Trophoblast cell (in vitro differentiated cells and primary cell): ENCODE results near the gene LDB2.
A peak's percentile ranks its signal among the peaks of the same experiment; 100 is the strongest.

Source experiments
- DNase-seq, 2 donors: peaks; one replicate each; pipeline ENCODE4 v3.0.0-alpha.2; 2016
- H2AFZ ChIP-seq: 2 replicates; pipeline ENCODE4 v1.6.1; 2013; ENCODE audit warnings: low read length, moderate library complexity, mild to moderate bottlenecking; ENCODE audit not compliant: insufficient read depth, poor library complexity
- H2AK5ac ChIP-seq: 2 replicates; pipeline ENCODE4 v1.6.1; 2013; ENCODE audit warnings: mild to moderate bottlenecking, low read length
- H2BK120ac ChIP-seq: 2 replicates; pipeline ENCODE4 v1.6.1; 2013; ENCODE audit warnings: low read length, mild to moderate bottlenecking, moderate library complexity; ENCODE audit not compliant: insufficient read depth, poor library complexity
- H2BK12ac ChIP-seq: 2 replicates; pipeline ENCODE4 v1.6.1; 2013; ENCODE audit warnings: mild to moderate bottlenecking, low read length, moderate library complexity
- H2BK5ac ChIP-seq: 2 replicates; pipeline ENCODE4 v1.6.1; 2013; ENCODE audit warnings: low read length, low read depth, moderate library complexity, mild to moderate bottlenecking; ENCODE audit not compliant: poor library complexity
- H3K14ac ChIP-seq: 2 replicates; pipeline ENCODE4 v1.6.1; 2013; ENCODE audit warnings: mild to moderate bottlenecking, low read length
- H3K18ac ChIP-seq: 2 replicates; pipeline ENCODE4 v1.6.1; 2013; ENCODE audit warnings: mild to moderate bottlenecking, low read length
- H3K23ac ChIP-seq: 2 replicates; pipeline ENCODE4 v1.6.1; 2013; ENCODE audit warnings: low read length
- H3K27ac ChIP-seq: 2 replicates; pipeline ENCODE4 v1.5.1; 2013; ENCODE audit warnings: low read depth, mild to moderate bottlenecking, inconsistent platforms, low read length, moderate library complexity
- H3K27me3 ChIP-seq: 2 replicates; pipeline ENCODE4 v1.6.1; 2013; ENCODE audit warnings: inconsistent platforms, mild to moderate bottlenecking, low read length, moderate library complexity; ENCODE audit not compliant: insufficient read depth
- H3K36me3 ChIP-seq, 2 experiments: 1 replicate in 1 of 2; 2 replicates in 1 of 2; pipeline ENCODE4 v1.6.1; 2013; ENCODE audit warnings: low read length in 2 of 2, mild to moderate bottlenecking in 2 of 2, moderate library complexity in 1 of 2; ENCODE audit not compliant: insufficient read depth in 2 of 2, control insufficient read depth in 1 of 2
- H3K4ac ChIP-seq: 2 replicates; pipeline ENCODE4 v1.6.1; 2013; ENCODE audit warnings: low read depth, mild to moderate bottlenecking, low read length, moderate library complexity
- H3K4me1 ChIP-seq, 2 experiments: 1 replicate in 1 of 2; 2 replicates in 1 of 2; pipeline ENCODE4 v1.6.1; 2013; ENCODE audit warnings: low read length in 2 of 2, mild to moderate bottlenecking in 2 of 2, moderate library complexity in 1 of 2; ENCODE audit not compliant: insufficient read depth in 2 of 2, control insufficient read depth in 1 of 2
- H3K4me2 ChIP-seq: 2 replicates; pipeline ENCODE4 v1.6.1; 2013; ENCODE audit warnings: inconsistent platforms, mild to moderate bottlenecking, low read length, moderate library complexity
- H3K4me3 ChIP-seq: 2 replicates; pipeline ENCODE4 v1.5.1; 2013; ENCODE audit warnings: mild to moderate bottlenecking, low read depth, low read length, inconsistent platforms
- H3K79me1 ChIP-seq: one replicate; pipeline ENCODE4 v1.6.1; 2013; ENCODE audit warnings: low read length
- H3K79me2 ChIP-seq: 2 replicates; pipeline ENCODE4 v1.6.1; 2013; ENCODE audit warnings: low read length, mild to moderate bottlenecking; ENCODE audit not compliant: control insufficient read depth, insufficient read depth, poor library complexity
- H3K9ac ChIP-seq: 2 replicates; pipeline ENCODE4 v1.6.1; 2013; ENCODE audit warnings: mild to moderate bottlenecking, low read length
- H3K9me3 ChIP-seq: 2 replicates; pipeline ENCODE4 v1.6.1; 2013; ENCODE audit warnings: low read depth, mild to moderate bottlenecking, control low read depth, inconsistent platforms, low read length; ENCODE audit not compliant: insufficient read depth
- H4K12ac ChIP-seq: 2 replicates; pipeline ENCODE4 v1.6.1; 2013; ENCODE audit warnings: low read depth, mild to moderate bottlenecking, low read length, moderate library complexity
- H4K8ac ChIP-seq: 2 replicates; pipeline ENCODE4 v1.6.1; 2013; ENCODE audit warnings: low read depth, mild to moderate bottlenecking, low read length, moderate library complexity
- H4K91ac ChIP-seq: one replicate; pipeline ENCODE4 v1.6.1; 2013; ENCODE audit warnings: low read depth, mild to moderate bottlenecking, low read length, moderate library complexity
- WGBS: extraction: QIAGEN DNeasy Blood & Tissue Kit; methylation state at CpG from one replicate; pipeline ENCODE4 v1.1.7; 2013; ENCODE audit warnings: missing lambda C conversion rate; ENCODE audit not compliant: insufficient read length, insufficient coverage; ENCODE audit errors: extremely low coverage; 5-methylcytosine and 5-hydroxymethylcytosine counted together

LDB2 gene

DNA sequence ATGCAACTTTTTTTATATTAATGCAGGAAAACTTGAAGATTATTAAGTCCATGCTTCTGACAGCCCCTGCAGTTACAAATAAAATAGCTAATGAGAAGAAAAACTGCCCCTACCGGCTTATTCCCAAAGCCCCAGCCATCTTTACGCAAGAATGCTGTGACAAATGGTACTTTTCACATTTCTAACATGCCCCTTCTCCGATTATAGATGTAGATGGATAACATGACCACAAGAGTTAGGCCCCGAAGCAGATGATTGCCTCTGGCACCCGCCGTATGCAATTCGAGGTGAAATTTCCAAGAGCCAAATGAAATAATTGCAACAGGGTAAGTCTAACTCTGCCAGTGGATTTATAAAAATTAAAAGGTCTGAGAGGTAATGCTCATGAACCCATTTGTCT, 352.8 kb downstream of the LDB2 start:
- Histone ChIP-seq H3K14ac (no peak overlapping the region), H3K36me3 (no peaks in the 10 kb centered on the region), H3K9ac (no peak overlapping the region), H4K91ac (no peak overlapping the region), H3K4me1 (peaks cover 8 to 9% of the 10 kb centered on the region in 2 experiments), H2BK120ac (no peak overlapping the region), H4K12ac (no peak overlapping the region), H4K8ac (no peak overlapping the region), H3K23ac (no peak overlapping the region), H2BK12ac (no peak overlapping the region), H3K4ac (no peak overlapping the region), H3K27me3 (no peaks in the 10 kb centered on the region), H2BK5ac (no peak overlapping the region), H3K4me2 (no peak overlapping the region), H3K18ac (no peak overlapping the region), H3K9me3 (no peaks in the 10 kb centered on the region), H2AFZ (no peak overlapping the region), H3K27ac (no peak overlapping the region), H3K79me1 (no peaks in the 10 kb centered on the region), H3K79me2 (no peaks in the 10 kb centered on the region), H3K4me3 (no peak overlapping the region), H2AK5ac (no peak overlapping the region)
- DNase-seq: peak; percentile 72 to 92
- WGBS: no CpG with 5 or more reads among the region's 7 CpGs

GRCh38 chr4:16544869-16545268, 353.6 kb downstream of the LDB2 start:
- Histone ChIP-seq H4K12ac (no peak overlapping the region), H3K14ac (no peak overlapping the region), H4K91ac (no peak overlapping the region), H3K79me2 (no peaks in the 10 kb centered on the region), H3K4me1 (peaks cover 8 to 9% of the 10 kb centered on the region in 2 experiments), H2BK5ac (no peak overlapping the region), H3K36me3 (no peaks in the 10 kb centered on the region), H3K9me3 (no peaks in the 10 kb centered on the region), H3K18ac (no peak overlapping the region), H3K79me1 (no peaks in the 10 kb centered on the region), H4K8ac (no peak overlapping the region), H2AK5ac (no peak overlapping the region), H3K4ac (no peak overlapping the region), H3K9ac (no peak overlapping the region), H3K27me3 (no peaks in the 10 kb centered on the region), H3K23ac (no peak overlapping the region), H2AFZ (no peak overlapping the region), H3K27ac (no peak overlapping the region), H2BK12ac (no peak overlapping the region), H3K4me3 (no peak overlapping the region), H2BK120ac (no peak overlapping the region), H3K4me2 (no peak overlapping the region)
- no CpG with 5 or more reads among the region's 6 CpGs for WGBS
- no peak for DNase-seq

DNA sequence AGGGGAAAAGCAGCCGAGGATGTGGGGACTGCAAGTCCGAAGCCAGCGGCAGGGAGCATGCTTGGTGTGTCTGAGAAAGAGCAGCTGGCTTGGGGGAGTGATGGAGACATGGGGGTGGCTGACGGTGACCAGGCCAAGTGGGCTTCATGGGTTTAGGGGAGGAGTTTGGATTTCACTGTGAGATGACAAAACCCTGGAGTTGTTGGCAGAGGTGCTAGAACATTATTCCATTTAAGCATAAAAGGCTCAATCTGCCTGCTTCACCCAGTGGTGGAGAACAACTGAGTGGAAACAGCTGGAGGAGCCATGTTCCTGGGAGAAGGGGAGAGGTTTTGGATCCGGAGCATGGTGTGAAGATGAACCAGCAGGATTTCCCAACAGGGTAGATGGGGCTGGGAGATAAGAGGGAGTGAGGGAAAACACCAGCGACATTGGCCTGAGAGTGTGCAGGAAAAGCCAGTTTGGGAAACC, 354.2 kb downstream of the LDB2 start:
- DNase-seq: peak; percentile 63 to 87
- Histone ChIP-seq H3K9ac (no peak overlapping the region), H3K4me3 (no peak overlapping the region), H4K91ac (no peak overlapping the region), H3K4me1 (peaks cover 8 to 9% of the 10 kb centered on the region in 2 experiments), H3K23ac (no peak overlapping the region), H3K4ac (no peak overlapping the region), H3K79me1 (no peaks in the 10 kb centered on the region), H3K18ac (no peak overlapping the region), H3K79me2 (no peaks in the 10 kb centered on the region), H2BK120ac (no peak overlapping the region), H2AFZ (no peak overlapping the region), H2BK12ac (no peak overlapping the region), H2AK5ac (no peak overlapping the region), H2BK5ac (no peak overlapping the region), H3K14ac (no peak overlapping the region), H3K4me2 (no peak overlapping the region), H3K27ac (no peak overlapping the region), H4K12ac (no peak overlapping the region), H3K9me3 (no peaks in the 10 kb centered on the region), H3K36me3 (no peaks in the 10 kb centered on the region), H4K8ac (no peak overlapping the region), H3K27me3 (no peaks in the 10 kb centered on the region)
- WGBS: no CpG with 5 or more reads among the region's 6 CpGs

- Histone ChIP-seq H3K4ac (no peak overlapping the region), H3K23ac (no peak overlapping the region), H3K36me3 (no peaks in the 10 kb centered on the region), H2AK5ac (no peak overlapping the region), H3K9ac (no peak overlapping the region), H3K79me1 (no peaks in the 10 kb centered on the region), H3K14ac (no peak overlapping the region), H4K91ac (no peak overlapping the region), H2AFZ (no peak overlapping the region), H4K8ac (no peak overlapping the region), H2BK12ac (no peak overlapping the region), H3K9me3 (no peaks in the 10 kb centered on the region), H3K18ac (no peak overlapping the region), H3K79me2 (no peaks in the 10 kb centered on the region), H3K4me2 (no peak overlapping the region), H2BK120ac (no peak overlapping the region), H3K27me3 (no peaks in the 10 kb centered on the region), H2BK5ac (no peak overlapping the region), H4K12ac (no peak overlapping the region), H3K4me1 (no peaks in the 10 kb centered on the region), H3K4me3 (no peak overlapping the region), H3K27ac (no peak overlapping the region)
- DNase-seq: no peak
- WGBS: no CpG with 5 or more reads among the region's 1 CpG
These were observed 360.5 kb downstream of the LDB2 start for GRCh38 chr4:16537926-16538325.
